Measurements from ENCODE around the gene COL4A4.
A peak's percentile ranks its signal among the peaks of the same experiment; 100 is the strongest.
"Not testable (repeated sequence)": the region's sequence is repeated elsewhere in the genome, so short reads cannot be mapped to it uniquely, and the experiment has no call there.

Gene COL4A4

GRCh38 chr2:227106845-227107759 is 56.9 kb downstream of the COL4A4 start:
- peak; percentile 89 for DNase-seq

DNA sequence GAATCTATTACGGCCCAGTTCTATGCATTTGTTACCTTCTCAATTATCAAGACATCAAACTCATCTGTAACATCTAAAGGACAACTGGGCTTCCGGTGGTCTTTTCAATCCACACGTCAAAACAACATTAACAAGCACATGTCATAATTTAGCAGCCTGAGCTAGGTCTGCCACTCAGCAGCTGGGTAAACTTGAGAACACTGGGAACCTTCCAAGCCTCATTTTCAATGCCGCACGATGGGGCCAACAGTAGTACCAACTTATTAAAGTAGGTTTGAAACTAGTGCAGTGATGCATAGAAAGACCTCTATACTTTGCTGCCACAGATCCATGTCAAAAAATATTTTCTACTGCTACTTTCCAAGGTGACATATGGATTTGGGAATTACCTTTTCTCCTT is 60.4 kb downstream of the COL4A4 start:
- DNase-seq: no peak

- no peak for DNase-seq
Measured at GRCh38 chr2:227099340-227099739, 64.7 kb downstream of the COL4A4 start.

DNA sequence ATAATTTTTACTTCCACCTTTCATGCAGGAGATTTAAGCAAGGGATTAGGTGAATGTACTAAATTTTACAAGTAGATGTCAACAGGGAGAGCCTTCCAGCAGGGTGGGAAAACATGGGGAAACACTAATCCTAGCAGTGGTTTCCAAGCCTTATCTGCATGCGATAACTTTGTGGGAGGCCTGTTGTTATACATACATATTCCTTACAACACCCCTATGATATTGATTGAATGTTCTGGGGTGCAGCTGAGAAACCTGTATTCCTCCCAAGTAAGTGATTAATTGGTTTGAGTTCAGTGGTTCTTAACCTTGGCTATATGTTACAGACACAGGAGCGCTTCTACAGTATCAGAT is 65.9 kb downstream of the COL4A4 start:
- DNase-seq: no peak

GRCh38 chr2:227097495-227098161 is 66.4 kb downstream of the COL4A4 start:
- DNase-seq: no peak

DNA sequence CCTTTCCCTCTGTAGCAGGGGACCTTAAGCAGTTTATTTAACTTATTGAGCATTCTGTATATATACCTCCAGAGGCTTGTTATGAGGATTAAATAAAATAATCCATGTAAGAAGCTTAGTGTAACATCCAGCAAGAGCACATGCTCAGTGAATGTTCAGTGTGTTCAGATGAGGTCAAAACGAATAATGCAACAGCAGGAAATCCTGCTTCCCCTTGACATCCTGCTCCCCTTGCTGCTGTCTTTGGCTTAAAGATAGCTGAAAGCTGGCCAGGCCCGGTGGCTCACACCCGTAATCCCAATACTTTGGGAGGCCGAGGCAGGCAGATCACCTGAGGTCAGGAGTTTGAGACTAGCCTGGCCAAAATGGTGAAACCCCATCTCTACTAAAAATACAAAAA is 68.7 kb downstream of the COL4A4 start:
- DNase-seq: no peak

DNA sequence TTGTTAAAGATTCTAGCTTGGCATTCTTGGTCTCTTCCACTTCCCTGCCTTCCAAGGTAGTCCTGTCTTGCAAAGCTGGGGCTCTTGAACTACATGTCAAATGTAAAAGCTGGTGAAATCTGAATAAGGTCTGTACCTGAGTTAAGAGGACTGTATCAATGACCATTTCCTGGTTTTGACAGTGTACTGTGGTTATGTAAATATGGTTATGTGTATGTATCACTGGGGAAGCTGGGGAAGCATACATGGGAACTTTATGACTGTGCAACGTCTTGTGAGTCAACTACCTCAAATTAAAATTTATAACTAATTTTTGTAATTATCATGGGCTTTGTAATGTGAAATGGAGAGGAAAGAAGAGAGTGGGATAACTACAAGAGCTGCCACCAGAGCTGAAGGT is 81.7 kb downstream of the COL4A4 start:
- no peak for DNase-seq

DNA sequence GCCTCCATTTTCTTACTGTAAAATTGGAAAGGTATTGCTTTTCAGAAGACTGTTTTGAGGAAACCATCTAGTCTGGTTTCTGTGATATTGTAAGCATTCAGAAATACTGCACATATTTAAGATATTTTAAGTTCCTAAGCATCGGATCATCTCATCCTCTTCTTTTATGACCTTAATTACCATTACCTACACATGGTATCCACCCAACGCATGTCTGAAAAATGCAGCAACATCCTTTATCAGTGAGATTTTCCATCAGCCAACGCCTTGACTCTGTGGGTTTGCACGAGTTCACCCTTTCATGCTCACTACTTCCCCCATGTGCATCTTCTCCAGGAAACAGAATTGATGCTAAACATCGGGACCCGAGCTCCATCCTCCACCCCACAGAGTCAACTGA is 84.3 kb downstream of the COL4A4 start:
- DNase-seq: no peak

GRCh38 chr2:227065065-227065464 is 98.9 kb downstream of the COL4A4 start:
- DNase-seq: not testable (repeated sequence)

DNA sequence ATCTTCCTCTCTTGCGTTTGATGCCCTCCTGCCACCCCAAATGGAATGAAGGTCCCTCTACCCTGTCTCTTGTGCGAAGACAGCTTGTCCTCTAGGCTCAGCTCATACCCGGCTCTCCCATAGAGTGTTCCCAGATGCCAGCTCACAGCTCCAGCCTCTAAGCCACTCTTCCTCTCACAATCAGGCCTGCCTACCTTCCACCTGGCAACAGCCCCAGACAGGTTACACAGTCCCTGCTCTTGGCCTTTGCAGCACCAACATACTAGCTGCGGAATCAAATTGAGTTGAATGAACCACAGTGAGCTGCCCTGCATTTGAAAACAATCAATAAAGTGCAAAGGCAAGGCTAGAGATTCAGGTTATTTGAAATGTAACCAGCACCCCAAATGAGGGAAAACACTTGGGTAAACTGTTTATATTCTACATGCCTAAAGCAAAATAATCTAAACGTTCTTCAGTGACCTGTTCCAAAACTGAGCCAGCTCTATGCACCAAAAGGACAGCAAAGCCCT is 105.1 kb downstream of the COL4A4 start:
- DNase-seq: no peak

- no peak for DNase-seq
Measured at GRCh38 chr2:227057743-227058447, 106.1 kb downstream of the COL4A4 start.

- DNase-seq: no peak
Measured at GRCh38 chr2:227057060-227057459, 106.9 kb downstream of the COL4A4 start.

DNA sequence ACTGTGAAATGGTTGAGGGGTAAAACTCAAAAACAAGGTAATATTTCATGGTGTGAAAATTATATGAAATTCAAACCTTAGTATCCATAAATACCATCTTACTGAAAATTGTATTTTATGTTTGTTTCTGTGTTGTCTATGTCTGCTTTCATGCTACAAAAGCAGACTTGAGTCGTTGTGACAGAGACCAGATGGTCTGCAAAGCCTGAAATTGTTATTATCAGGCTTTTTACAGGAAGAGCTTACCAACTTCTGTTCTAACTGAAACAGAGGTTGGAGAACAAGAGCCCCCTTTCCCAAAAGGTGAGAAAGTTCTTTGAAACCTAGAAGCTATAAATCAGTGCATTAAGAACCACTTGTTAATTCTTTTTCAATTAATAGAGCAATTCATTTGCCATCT is 110.0 kb downstream of the COL4A4 start:
- DNase-seq: no peak

- DNase-seq: no peak
Measured at GRCh38 chr2:227052879-227053278, 111.1 kb downstream of the COL4A4 start.

DNA sequence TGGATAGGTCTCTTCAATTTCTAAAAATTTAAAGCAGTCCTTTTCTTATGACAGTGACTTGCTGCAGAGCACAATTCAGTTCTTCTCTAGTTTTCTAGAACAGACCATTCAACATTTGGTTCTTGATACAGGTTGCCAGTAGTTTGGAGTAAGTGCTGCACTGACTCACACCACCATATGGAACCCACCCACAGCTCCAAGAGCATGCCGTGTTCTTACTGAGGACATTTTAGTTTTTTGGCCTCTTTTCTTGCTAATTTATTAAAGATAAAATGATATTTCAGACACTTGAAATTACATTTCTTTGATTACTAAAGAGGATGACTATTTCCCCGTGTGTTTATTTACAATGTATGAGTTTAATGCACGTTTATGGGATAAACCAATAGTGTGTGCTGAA is 120.0 kb downstream of the COL4A4 start:
- no peak for DNase-seq

DNA sequence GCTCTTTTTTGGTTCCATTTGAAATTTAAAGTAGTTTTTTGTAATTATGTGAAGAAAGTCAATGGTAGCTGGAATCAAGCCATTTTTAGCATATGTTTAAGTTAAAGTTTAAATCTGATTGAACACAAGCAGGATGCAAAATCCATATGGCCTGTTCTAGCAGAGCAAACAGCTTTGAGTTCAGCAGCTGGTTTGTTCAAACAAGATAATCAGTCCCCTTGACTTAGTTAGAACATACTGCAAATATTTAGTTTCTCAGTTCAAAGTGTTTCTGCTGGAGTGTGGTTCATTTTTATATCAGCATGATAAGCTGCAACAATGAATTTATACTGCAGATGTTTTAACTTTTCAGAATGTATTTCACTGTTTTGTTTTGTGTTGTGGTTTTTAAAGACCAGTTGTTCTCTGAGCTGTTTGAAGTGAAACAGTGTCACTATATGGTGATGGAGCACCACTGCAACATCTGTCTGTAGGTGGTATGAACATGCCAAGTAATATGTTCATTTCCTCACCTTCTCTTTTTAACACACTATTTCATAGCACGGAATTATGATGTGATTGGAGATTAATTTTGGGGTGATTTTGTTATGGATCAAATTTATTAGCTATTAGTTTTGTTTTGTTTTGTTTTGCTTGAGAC is 125.3 kb downstream of the COL4A4 start:
- DNase-seq: peak; percentile 7

- DNase-seq: peak; percentile 25
Measured at GRCh38 chr2:227036527-227036926, 127.5 kb downstream of the COL4A4 start.

DNA sequence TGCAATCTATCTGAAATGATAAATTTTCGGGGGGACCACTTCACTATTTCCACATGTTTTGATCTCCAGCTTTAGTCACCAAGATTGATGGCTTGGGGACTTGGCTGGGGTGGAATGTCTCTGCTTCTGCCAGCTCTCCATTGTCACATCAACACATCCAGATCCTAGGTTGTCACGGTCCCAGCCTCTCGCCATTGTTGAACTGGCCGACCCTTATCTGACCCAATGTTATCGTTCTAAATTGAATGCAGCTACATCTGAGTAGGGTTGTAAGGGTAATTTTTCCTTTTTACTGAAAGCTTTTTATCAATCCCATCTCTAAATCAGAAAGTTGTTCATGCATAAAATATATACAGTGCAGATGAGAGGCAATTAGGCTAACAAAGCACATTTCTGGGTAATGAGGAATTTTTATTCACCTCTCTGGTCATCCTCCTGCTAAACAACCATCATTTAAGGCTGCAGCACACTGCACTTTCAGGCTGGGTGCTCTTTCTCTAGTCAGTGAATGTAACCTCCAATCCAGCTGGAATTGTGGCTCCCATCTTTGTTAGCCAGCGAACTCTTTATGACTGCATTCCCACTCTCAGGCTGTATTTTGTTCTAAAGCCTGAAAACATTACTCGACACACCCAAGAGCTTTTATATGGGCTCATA is 128.2 kb downstream of the COL4A4 start:
- DNase-seq: peak; percentile 40

DNA sequence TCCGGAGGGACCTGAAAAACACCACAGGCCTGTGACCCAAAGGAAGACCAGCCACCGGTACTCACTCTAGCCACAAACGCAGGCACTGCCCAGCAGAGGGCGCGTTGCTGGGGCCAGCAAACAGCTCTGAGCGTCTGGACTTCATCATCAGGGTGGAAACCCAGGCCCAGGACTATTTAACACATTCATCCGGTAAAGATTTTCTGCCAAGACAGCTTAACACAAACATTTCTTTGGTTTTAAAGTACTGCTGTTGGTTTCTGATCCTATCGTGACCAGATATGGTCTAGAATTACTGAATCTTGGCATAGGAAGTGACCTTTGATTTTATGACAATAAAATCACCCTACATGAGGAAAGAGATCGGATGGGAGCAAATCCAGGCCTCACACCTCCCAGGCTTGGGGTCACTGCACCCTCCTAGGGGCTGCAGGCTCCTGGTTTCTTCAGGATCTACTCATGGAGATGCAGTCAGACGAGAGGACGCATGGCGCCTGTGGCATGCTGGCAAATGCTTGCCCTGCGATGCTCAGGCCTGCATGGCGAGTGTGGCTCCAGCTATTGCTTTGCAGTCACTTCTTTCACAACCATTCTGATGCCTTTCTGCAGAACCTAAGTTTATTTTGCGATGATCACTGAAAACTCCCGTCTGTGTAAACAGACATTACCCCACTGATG is 130.4 kb downstream of the COL4A4 start:
- DNase-seq: peak; percentile 39

DNA sequence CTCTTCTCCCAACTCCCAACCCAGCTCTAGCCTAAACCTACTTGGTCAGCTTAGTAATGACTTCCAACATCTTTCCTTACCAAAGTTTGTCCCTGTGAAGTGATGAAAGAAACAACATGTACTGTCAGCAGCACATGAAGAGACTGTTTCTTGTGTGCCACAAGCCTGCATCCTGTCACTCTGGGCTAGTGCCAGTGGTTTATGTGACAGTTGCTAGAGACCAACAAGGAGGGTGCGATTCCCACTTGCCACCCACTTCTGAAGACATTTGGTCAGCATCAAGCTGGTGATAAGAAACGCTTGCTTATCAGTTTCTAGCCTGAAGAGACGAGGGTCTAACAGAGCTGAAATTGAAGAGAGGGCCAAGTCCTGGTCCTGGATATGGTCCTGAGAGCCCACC is 132.6 kb downstream of the COL4A4 start:
- no peak for DNase-seq

- no peak for DNase-seq
Measured at GRCh38 chr2:227030789-227031188, 133.2 kb downstream of the COL4A4 start.
